Endodermal cell (in vitro differentiated cells): ENCODE measurements around the gene NCKAP5. TPM values are rescaled to one million over a fixed set of nuclear protein-coding genes. Genes with fewer than 3 reads are reported as not detected.

Experiments used
- DNase-seq: peaks from one replicate; pipeline ENCODE4 v3.0.0-alpha.2; 2017
- H3K27ac ChIP-seq: 2 replicates; pipeline ENCODE4 v1.5.1; 2013; ENCODE audit warnings: mild to moderate bottlenecking, low read depth, low read length, moderate library complexity
- H3K27me3 ChIP-seq: 2 replicates; pipeline ENCODE4 v1.6.1; 2013; ENCODE audit warnings: mild to moderate bottlenecking, low read length, moderate library complexity; ENCODE audit not compliant: insufficient read depth, control insufficient read depth, poor library complexity, severe bottlenecking
- H3K36me3 ChIP-seq: 2 replicates; pipeline ENCODE4 v1.7.0; 2013; ENCODE audit warnings: mild to moderate bottlenecking, low read length, moderate library complexity; ENCODE audit not compliant: control insufficient read depth, insufficient read depth
- H3K4me1 ChIP-seq: one replicate; pipeline ENCODE4 v1.7.0; 2013; ENCODE audit warnings: low read length; ENCODE audit not compliant: control insufficient read depth, insufficient read depth
- H3K4me3 ChIP-seq: 2 replicates; pipeline ENCODE4 v1.5.1; 2013; ENCODE audit warnings: mild to moderate bottlenecking, low read length, moderate library complexity
- H3K9ac ChIP-seq: 2 replicates; pipeline ENCODE4 v1.6.1; 2013; ENCODE audit warnings: mild to moderate bottlenecking, low read length, moderate library complexity; ENCODE audit not compliant: poor library complexity, severe bottlenecking; ENCODE audit errors: extremely low read depth
- H3K9me3 ChIP-seq: 2 replicates; pipeline ENCODE4 v1.6.1; 2013; ENCODE audit warnings: mild to moderate bottlenecking, low read length, moderate library complexity; ENCODE audit not compliant: control insufficient read depth
- H3K27ac Mint-ChIP-seq: 2 replicates; pipeline ENCODE4 v1.8.0; 2020; ENCODE audit warnings: mixed read lengths
- H3K27me3 Mint-ChIP-seq: 2 replicates; pipeline ENCODE4 v1.8.0; 2021; ENCODE audit warnings: mild to moderate bottlenecking, mixed read lengths; ENCODE audit not compliant: insufficient read depth
- H3K36me3 Mint-ChIP-seq: 2 replicates; pipeline ENCODE4 v1.8.0; 2020; ENCODE audit warnings: low read depth, mixed read lengths
- H3K4me1 Mint-ChIP-seq: 2 replicates; pipeline ENCODE4 v1.8.0; 2020; ENCODE audit warnings: mixed read lengths
- H3K4me3 Mint-ChIP-seq: 2 replicates; pipeline ENCODE4 v1.8.0; 2020; ENCODE audit warnings: mild to moderate bottlenecking, moderate library complexity, mixed read lengths
- H3K9me3 Mint-ChIP-seq: 2 replicates; pipeline ENCODE4 v1.8.0; 2020; ENCODE audit warnings: mild to moderate bottlenecking, mixed read lengths
- WGBS, 2 experiments: methylation state at CpG; one replicate each; pipeline versions ENCODE4 v1.1.5 to v1.1.7; 2013; ENCODE audit warnings: missing lambda C conversion rate in 2 of 2, mixed read lengths in 1 of 2; ENCODE audit not compliant: insufficient coverage in 1 of 2, insufficient read length in 1 of 2; 5-methylcytosine and 5-hydroxymethylcytosine counted together
- total RNA-seq, 2 donors: library from RNA; stranded (reverse); fragmentation: NEBNext Ultra II Directional in 1 of 2; extraction: Animal tissue kit (Norgen Biotek cat#: 25700) in 1 of 2; gene quantifications; 2 replicates in 1 of 2; 3 replicates in 1 of 2; pipeline ENCODE4 v1.2.1, GENCODE V29; 2021
- TF ChIP-seq, protein P1 (sequence below): fragments of 200-600 bp; sonication (generic); conservative IDR thresholded peaks from 2 replicates; pipeline ENCODE4 v1.5.0; 2021; ENCODE audit warnings: antibody characterized with exemption, mild to moderate bottlenecking

The NCKAP5 gene
- total RNA-seq, 2 donors from 2014 or later, result 0.58 to 0.92 TPM

DNA sequence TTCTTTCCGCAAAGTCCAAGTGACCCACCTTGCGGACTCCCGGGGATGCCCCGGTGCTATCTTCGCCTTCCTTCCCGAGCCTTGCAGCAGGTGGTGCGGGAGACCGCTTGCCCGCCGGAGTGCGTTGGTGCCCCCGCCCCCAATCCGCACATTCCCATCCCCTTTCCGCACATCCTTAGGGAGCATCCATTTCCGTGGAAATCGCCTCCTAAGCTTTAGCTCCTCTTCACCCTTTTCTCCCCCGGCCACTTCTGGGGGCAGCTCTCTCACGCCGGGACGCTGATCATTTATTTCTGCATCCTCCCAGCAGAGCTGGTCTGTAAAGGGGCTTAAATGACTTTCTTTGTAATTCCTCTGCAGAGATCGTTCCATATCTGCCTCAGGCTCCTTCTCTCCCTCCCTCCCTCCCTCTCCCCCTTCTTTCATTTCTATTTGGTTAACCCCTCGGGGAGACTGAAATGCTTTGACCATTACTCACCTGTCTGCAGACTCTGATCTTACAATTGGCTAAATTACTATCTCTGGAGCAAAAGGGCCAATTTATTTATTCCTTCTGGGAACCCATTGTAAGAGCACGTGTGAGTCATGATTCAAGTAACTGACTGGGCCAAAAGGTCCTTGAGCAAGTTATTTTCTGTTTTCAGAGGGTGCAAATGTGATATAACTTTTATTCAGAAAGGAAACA is 897.0 kb downstream of the NCKAP5 start:
- Histone ChIP-seq H3K36me3 (peaks cover 3% of the 10 kb centered on the region), H3K4me3 (peak overlapping the region; percentile 89), H3K27me3 (peaks cover 30% of the 10 kb centered on the region), H3K4me1 (no peaks in the 10 kb centered on the region), H3K27ac (peak overlapping the region; percentile 56), H3K9me3 (no peaks in the 10 kb centered on the region), H3K9ac (no peak overlapping the region)
- Mint-ChIP-seq H3K4me1 (peaks cover 8% of the 10 kb centered on the region), H3K36me3 (no peaks in the 10 kb centered on the region), H3K9me3 (no peaks in the 10 kb centered on the region), H3K27me3 (peaks cover 74% of the 10 kb centered on the region), H3K4me3 (peak overlapping the region; percentile 59), H3K27ac (no peak overlapping the region)
- WGBS, 2 experiments, result 1% methylated on average over 12 to 23 of the region's 23 CpGs
- TF ChIP-seq, protein P1, sequence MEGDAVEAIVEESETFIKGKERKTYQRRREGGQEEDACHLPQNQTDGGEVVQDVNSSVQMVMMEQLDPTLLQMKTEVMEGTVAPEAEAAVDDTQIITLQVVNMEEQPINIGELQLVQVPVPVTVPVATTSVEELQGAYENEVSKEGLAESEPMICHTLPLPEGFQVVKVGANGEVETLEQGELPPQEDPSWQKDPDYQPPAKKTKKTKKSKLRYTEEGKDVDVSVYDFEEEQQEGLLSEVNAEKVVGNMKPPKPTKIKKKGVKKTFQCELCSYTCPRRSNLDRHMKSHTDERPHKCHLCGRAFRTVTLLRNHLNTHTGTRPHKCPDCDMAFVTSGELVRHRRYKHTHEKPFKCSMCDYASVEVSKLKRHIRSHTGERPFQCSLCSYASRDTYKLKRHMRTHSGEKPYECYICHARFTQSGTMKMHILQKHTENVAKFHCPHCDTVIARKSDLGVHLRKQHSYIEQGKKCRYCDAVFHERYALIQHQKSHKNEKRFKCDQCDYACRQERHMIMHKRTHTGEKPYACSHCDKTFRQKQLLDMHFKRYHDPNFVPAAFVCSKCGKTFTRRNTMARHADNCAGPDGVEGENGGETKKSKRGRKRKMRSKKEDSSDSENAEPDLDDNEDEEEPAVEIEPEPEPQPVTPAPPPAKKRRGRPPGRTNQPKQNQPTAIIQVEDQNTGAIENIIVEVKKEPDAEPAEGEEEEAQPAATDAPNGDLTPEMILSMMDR, result peak; percentile 34
- DNase-seq, result peak; percentile 83

GRCh38 chr2:132670496-132671150 is 897.6 kb downstream of the NCKAP5 start:
- H3K36me3 ChIP-seq, result peaks cover 9% of the 10 kb centered on the region
- no peak overlapping the region for H3K9ac ChIP-seq
- Mint-ChIP-seq H3K4me1 (peaks cover 8% of the 10 kb centered on the region), H3K27ac (no peak overlapping the region), H3K27me3 (peaks cover 78% of the 10 kb centered on the region), H3K9me3 (no peaks in the 10 kb centered on the region), H3K4me3 (peak overlapping the region; percentile 59), H3K36me3 (no peaks in the 10 kb centered on the region)
- WGBS, 2 experiments, result 0% methylated on average over 6 to 44 of the region's 44 CpGs
- TF ChIP-seq, protein P1, result no peak
- DNase-seq, result peak; percentile 77
- H3K9me3 ChIP-seq, result no peaks in the 10 kb centered on the region
- H3K4me3 ChIP-seq, result peak overlapping the region; percentile 89
- H3K27me3 ChIP-seq, result peaks cover 31% of the 10 kb centered on the region
- peak overlapping the region; percentile 56 for H3K27ac ChIP-seq
- H3K4me1 ChIP-seq, result no peaks in the 10 kb centered on the region

DNA sequence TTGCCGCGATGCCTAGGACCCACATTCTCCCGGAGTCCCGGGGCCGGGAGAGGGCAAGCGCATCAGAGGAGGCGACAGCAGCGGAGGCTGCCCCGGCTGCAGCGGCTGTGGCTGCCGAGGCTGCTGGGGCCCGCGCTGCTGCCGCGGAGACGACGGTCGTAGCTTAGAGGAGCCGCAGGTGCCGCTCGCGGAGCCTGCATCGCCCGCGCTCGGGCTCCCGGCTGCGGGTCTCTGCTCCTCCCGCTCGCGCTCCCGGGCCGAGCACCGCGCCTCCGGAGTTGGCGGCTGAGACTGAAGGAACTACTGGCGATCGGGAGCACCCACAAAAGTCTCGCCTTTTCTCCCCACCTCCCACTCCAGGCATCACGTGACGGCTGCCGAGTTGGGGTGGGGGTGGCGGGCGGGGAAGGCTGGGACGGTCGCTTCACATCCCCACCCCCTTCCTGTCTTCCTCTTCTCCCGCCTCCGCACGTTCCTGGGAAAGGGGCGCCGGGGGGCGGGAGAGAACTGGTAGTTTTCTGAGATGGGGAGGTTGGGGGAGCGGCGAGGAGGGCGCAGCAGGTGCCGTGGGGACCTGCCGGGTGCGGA is 898.3 kb downstream of the NCKAP5 start, which contains the start of gene LYPD1:
TSS of gene LYPD1 (minus strand) at position 298 of the 588 bp plus-strand sequence. CDS start at position 25, 273 bp downstream.
- Histone ChIP-seq H3K4me3 (peak within 1 kb of the TSS; percentile 89), H3K27me3 (peaks cover 31% of the 10 kb centered on the region), H3K4me1 (no peaks in the 10 kb centered on the region), H3K9ac (no peak within 1 kb of the TSS), H3K9me3 (no peaks in the 10 kb centered on the region), H3K36me3 (peaks cover 9% of the 10 kb centered on the region), H3K27ac (peak within 1 kb of the TSS; percentile 56)
- Mint-ChIP-seq H3K27me3 (peaks cover 78% of the 10 kb centered on the region), H3K4me1 (peaks cover 8% of the 10 kb centered on the region), H3K27ac (no peak within 1 kb of the TSS), H3K36me3 (no peaks in the 10 kb centered on the region), H3K9me3 (no peaks in the 10 kb centered on the region), H3K4me3 (peak within 1 kb of the TSS; percentile 59)
- TF ChIP-seq, protein P1, result peak; percentile 2
- 0% methylated on average over 11 to 52 of the region's 59 CpGs for WGBS, 2 experiments
- DNase-seq, result no peak
